ENCODE data around the gene KSR2. TPM values are rescaled to one million over a fixed set of nuclear protein-coding genes. Genes with fewer than 3 reads are reported as not detected.

Gene KSR2
- total and polyA plus RNA-seq, 2 experiments from 2014 or later: under 0.01 to 0.02 TPM

DNA sequence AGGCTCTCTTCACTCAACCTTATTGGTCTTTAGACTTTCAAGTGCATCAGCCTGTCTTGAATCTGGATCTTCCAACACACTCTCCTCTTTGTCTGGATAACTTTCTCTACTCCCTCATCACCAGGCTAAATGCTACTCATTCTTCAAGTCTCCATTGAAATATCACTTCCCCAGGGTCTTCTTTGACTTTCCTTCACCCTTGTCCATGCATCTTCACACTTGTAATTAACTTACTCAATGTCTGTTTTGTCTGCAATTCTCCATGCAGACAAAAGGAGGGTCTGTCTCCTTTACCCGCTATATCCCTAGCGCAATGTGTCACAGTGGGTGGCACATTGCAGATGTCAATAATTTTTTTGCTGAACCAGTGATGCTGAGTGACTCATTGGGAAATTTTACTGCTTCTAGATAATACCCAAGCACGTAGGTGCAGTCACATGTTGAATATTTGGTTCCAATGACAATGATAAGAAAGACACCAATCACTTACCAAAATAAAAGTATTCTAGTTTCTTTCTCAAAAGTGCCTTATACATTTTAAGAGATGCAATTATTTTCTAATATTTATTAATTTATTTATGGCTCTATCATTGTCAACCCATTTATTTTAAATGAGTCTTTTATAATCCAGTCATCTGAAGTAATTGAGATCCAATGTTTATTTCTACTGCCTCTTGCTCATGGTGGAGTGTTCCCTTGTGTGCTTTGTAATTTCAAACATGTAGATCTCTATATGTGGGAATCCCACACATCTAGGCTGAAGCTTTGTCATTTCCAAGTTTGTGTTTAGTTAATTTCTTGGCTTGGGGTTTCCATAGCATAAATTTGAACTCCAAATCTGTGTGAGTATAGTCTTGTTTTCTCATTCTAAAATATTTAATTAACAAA lies 26.0 kb upstream of the KSR2 start:
- no peak for DNase-seq (ENCODE audit: low read depth in 1 of 2, low spot score in 1 of 2)
- H3K4me1 ChIP-seq (ENCODE audit: low read depth): no peaks in the 10 kb centered on the region
- H3K9me3 ChIP-seq (ENCODE audit: low read depth): no peaks in the 10 kb centered on the region
- H3K27ac ChIP-seq: no peak overlapping the region
- no peak overlapping the region for H3K4me3 ChIP-seq
- TF ChIP-seq, protein P1, sequence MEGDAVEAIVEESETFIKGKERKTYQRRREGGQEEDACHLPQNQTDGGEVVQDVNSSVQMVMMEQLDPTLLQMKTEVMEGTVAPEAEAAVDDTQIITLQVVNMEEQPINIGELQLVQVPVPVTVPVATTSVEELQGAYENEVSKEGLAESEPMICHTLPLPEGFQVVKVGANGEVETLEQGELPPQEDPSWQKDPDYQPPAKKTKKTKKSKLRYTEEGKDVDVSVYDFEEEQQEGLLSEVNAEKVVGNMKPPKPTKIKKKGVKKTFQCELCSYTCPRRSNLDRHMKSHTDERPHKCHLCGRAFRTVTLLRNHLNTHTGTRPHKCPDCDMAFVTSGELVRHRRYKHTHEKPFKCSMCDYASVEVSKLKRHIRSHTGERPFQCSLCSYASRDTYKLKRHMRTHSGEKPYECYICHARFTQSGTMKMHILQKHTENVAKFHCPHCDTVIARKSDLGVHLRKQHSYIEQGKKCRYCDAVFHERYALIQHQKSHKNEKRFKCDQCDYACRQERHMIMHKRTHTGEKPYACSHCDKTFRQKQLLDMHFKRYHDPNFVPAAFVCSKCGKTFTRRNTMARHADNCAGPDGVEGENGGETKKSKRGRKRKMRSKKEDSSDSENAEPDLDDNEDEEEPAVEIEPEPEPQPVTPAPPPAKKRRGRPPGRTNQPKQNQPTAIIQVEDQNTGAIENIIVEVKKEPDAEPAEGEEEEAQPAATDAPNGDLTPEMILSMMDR (IDR thresholded peaks at IDR 0.05; ENCODE audit: low read depth, low read length): no peak
- no peaks in the 10 kb centered on the region for H3K36me3 ChIP-seq
- H3K27me3 ChIP-seq: no peaks in the 10 kb centered on the region

DNA sequence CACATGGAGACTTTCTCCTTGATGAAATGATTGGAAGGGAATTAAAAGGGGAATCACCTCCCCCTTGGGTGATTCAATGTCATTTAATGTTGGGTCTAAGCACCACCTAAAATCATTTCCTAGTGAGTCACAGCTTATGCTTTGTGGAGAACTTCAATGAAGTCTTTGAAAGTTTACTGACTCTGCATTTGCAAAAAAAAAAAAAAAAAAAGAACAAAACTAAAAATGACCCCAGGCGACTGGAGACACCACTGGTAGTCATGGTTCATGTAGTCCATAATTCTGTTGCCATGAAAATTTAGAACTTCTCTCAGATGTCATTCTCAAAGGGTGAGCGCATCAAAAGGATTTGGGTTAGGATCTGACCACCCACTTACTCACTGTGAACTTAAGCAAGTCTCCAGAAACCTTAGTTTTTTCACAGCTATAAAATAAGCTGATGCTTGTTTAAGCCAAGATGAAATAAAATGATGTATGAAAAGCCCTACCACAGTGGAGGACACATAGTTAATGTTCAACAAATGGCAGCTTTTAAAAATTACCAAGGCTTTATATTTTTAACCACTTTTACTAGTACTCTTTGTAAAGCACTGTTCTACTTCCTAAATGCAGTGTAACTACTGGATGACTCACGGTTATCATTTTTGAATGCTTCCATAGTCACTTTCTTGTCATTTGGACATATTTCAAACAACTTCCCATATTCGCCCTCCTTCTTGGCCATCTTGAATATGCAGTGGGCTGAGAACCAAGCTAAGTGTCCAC lies 18.1 kb upstream of the KSR2 start:
- Histone ChIP-seq H3K4me1 (ENCODE audit: low read depth) (no peaks in the 10 kb centered on the region), H3K36me3 (no peaks in the 10 kb centered on the region), H3K4me3 (no peak overlapping the region), H3K27me3 (peaks cover 2% of the 10 kb centered on the region), H3K9me3 (ENCODE audit: low read depth) (no peaks in the 10 kb centered on the region), H3K27ac (no peak overlapping the region)
- DNase-seq (ENCODE audit: low read depth in 1 of 2, low spot score in 1 of 2): no peak
- TF ChIP-seq, protein P1 (IDR thresholded peaks at IDR 0.05; ENCODE audit: low read depth, low read length): no peak

DNA sequence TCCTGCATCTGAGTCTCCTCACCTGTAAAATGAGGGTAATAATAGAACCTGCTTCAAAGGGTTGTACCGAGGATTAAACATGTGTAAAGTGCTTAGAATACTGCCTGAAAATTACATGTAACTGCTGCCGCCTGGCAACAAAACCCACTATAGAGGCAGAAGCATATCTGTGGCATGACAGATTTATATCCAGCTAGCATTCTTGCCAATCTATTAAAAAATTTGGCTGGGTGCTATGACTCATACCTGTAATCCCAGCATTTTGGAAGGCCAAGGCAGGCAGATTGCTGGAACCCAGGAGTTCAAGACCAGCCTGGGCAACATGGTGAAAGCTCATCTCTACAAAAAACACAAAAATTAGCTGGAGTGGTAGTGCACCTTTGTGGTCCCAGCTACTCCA lies 16.4 kb upstream of the KSR2 start:
- Histone ChIP-seq H3K4me1 (ENCODE audit: low read depth) (no peaks in the 10 kb centered on the region), H3K27me3 (peaks cover 2% of the 10 kb centered on the region), H3K9me3 (ENCODE audit: low read depth) (no peaks in the 10 kb centered on the region), H3K4me3 (no peak overlapping the region), H3K27ac (no peak overlapping the region), H3K36me3 (no peaks in the 10 kb centered on the region)
- TF ChIP-seq, protein P1 (IDR thresholded peaks at IDR 0.05; ENCODE audit: low read depth, low read length): no peak
- no peak for DNase-seq (ENCODE audit: low read depth in 1 of 2, low spot score in 1 of 2)

DNA sequence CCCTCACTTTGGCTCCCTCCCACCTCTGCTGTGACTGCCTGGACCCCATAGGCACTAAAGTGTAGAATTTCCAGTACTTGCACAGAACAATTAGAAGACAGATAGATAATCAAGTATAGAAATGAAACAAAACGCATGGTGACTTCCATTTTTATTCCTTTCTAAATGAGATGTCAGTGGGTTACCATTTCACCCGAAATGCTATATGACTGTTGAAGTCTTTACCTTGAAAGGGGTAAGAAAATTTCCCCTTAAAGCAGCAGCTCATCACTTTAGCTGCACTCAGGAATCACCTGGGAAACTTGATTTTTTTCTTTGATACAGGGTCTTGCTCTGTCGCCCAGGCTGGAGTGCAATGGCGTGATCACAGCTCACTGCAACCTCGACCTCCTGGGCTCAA lies 12.5 kb upstream of the KSR2 start:
- Histone ChIP-seq H3K27ac (no peak overlapping the region), H3K9me3 (ENCODE audit: low read depth) (no peaks in the 10 kb centered on the region), H3K27me3 (peaks cover 8% of the 10 kb centered on the region), H3K4me1 (ENCODE audit: low read depth) (no peaks in the 10 kb centered on the region), H3K36me3 (no peaks in the 10 kb centered on the region), H3K4me3 (no peak overlapping the region)
- TF ChIP-seq, protein P1 (IDR thresholded peaks at IDR 0.05; ENCODE audit: low read depth, low read length): no peak
- DNase-seq (ENCODE audit: low read depth in 1 of 2, low spot score in 1 of 2): no peak

- TF ChIP-seq, protein P1 (IDR thresholded peaks at IDR 0.05; ENCODE audit: low read depth, low read length): no peak
- Histone ChIP-seq H3K27ac (no peak overlapping the region), H3K27me3 (peaks cover 8% of the 10 kb centered on the region), H3K4me1 (ENCODE audit: low read depth) (no peaks in the 10 kb centered on the region), H3K4me3 (no peak overlapping the region), H3K36me3 (no peaks in the 10 kb centered on the region), H3K9me3 (ENCODE audit: low read depth) (no peaks in the 10 kb centered on the region)
- DNase-seq (ENCODE audit: low read depth in 1 of 2, low spot score in 1 of 2): no peak
Measured at GRCh38 chr12:117980616-117981015, 11.8 kb upstream of the KSR2 start.
